ENCODE measurements around the gene ELN.

GRCh38 chr7:73986158-73986631, 41.8 kb upstream of the ELN start:
- TF ChIP-seq, protein P1, sequence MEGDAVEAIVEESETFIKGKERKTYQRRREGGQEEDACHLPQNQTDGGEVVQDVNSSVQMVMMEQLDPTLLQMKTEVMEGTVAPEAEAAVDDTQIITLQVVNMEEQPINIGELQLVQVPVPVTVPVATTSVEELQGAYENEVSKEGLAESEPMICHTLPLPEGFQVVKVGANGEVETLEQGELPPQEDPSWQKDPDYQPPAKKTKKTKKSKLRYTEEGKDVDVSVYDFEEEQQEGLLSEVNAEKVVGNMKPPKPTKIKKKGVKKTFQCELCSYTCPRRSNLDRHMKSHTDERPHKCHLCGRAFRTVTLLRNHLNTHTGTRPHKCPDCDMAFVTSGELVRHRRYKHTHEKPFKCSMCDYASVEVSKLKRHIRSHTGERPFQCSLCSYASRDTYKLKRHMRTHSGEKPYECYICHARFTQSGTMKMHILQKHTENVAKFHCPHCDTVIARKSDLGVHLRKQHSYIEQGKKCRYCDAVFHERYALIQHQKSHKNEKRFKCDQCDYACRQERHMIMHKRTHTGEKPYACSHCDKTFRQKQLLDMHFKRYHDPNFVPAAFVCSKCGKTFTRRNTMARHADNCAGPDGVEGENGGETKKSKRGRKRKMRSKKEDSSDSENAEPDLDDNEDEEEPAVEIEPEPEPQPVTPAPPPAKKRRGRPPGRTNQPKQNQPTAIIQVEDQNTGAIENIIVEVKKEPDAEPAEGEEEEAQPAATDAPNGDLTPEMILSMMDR (IDR thresholded peaks at IDR 0.05), result no peak
- TF ChIP-seq, protein P2, sequence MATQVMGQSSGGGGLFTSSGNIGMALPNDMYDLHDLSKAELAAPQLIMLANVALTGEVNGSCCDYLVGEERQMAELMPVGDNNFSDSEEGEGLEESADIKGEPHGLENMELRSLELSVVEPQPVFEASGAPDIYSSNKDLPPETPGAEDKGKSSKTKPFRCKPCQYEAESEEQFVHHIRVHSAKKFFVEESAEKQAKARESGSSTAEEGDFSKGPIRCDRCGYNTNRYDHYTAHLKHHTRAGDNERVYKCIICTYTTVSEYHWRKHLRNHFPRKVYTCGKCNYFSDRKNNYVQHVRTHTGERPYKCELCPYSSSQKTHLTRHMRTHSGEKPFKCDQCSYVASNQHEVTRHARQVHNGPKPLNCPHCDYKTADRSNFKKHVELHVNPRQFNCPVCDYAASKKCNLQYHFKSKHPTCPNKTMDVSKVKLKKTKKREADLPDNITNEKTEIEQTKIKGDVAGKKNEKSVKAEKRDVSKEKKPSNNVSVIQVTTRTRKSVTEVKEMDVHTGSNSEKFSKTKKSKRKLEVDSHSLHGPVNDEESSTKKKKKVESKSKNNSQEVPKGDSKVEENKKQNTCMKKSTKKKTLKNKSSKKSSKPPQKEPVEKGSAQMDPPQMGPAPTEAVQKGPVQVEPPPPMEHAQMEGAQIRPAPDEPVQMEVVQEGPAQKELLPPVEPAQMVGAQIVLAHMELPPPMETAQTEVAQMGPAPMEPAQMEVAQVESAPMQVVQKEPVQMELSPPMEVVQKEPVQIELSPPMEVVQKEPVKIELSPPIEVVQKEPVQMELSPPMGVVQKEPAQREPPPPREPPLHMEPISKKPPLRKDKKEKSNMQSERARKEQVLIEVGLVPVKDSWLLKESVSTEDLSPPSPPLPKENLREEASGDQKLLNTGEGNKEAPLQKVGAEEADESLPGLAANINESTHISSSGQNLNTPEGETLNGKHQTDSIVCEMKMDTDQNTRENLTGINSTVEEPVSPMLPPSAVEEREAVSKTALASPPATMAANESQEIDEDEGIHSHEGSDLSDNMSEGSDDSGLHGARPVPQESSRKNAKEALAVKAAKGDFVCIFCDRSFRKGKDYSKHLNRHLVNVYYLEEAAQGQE (IDR thresholded peaks at IDR 0.05; ENCODE audit: insufficient read depth in 1 of 2, low read depth in 2 of 2, low read length in 1 of 2), result no peak
- TF ChIP-seq SIN3A (IDR thresholded peaks at IDR 0.05; ENCODE audit: borderline replicate concordance, insufficient read depth, low read depth, low read length) (no peak), POLR2AphosphoS5 (IDR thresholded peaks at IDR 0.05; ENCODE audit: low read depth, low read length) (no peak)
